Stimulated activated CD8-positive, alpha-beta memory T cell treated with anti-CD3 and anti-CD28 coated beads, Interleukin-7, amount 100 ng/mL, for 24 hours (primary cell): Measurements from ENCODE around the gene RNF7.
"Not testable (repeated sequence)": the region's sequence is repeated elsewhere in the genome, so short reads cannot be mapped to it uniquely, and the experiment has no call there.

Source experiments
- DNase-seq: peaks from one replicate; pipeline ENCODE4 v3.0.0-alpha.2; 2020; ENCODE audit warnings: low read depth

The RNF7 gene

GRCh38 chr3:141735770-141736465, 2.2 kb upstream of the RNF7 start:
- no peak for DNase-seq

DNA sequence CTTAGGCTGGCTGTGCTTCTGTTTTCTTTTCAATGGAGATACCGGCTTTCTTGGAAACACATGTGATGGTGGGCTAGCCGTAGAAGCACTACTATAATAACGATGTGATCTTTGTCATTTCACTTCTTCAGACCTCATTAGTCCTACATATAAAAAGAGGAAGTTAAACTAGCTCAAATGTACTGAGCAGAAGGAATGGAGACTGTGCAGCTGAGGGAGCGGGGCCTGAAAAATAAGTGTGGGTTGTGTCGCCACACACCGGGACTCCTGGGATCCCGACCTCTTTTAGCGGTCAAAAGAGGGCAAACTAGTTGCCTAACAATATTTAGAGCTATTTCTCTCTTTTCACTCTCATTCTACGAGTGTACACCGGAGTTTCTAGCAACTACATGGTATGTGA, 1.0 kb upstream of the RNF7 start:
- DNase-seq: no peak

- no peak for DNase-seq
These were observed 448 bp upstream of the RNF7 start for GRCh38 chr3:141737678-141738021.

GRCh38 chr3:141738891-141739363, 829 bp downstream of the RNF7 start:
- no peak for DNase-seq

DNA sequence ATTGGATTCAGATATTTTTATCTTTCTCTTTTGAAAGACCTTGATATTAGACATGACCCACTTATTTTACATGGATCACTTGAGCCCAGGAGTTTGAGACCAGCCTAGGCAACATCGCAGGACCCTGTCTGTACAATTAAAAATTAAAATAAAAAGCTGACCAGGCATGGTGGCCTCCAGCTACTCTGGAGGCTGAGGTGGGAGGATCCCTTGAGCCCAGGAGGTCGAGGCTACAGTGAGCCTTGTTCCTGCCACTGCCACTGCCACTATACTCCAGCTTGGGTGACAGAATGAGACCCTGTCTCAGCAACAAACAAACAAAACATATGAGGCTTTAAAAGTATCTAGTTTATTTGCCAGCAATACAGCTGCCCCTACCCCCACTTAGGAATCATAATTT, 1.6 kb downstream of the RNF7 start:
- DNase-seq: no peak

DNA sequence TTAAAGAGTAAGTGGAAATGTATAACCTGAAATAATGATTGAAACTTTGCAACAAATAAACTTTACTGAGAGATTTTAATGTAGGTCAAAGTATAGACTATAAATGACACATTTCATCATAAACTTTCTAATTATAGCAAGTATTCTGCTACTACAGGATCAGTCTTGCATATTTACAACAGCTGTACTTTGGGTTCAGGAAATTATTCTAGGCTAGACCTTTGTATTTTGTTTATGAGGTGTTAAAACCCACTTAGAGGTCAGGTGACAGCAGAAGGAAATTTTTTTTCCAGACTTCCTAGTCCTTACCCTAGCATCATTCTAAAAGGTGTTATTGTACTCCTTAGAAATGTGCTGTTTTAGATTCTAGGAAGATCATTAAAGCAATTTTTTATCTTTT, 2.3 kb downstream of the RNF7 start:
- DNase-seq: no peak

- DNase-seq: no peak
These were observed 5.2 kb downstream of the RNF7 start for GRCh38 chr3:141743305-141743704.

DNA sequence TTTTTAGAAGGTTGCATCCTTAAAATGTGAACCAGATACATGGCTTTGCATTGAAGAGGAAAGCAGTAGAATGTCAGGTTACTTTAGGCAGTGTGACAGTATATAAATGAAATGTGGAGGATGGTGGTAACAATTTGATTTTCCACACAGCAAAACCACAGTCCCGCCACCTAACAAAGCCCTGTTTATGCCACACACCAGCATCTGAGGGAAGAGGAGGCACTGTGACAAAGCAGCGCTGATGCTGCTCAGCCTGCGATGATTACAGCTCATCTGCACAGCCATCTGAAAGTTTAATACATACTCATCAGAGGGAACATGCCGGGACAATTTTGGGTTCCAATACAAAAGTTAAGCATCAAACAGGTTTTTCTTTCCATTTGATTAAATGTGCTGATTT, 8.9 kb downstream of the RNF7 start:
- DNase-seq: no peak

DNA sequence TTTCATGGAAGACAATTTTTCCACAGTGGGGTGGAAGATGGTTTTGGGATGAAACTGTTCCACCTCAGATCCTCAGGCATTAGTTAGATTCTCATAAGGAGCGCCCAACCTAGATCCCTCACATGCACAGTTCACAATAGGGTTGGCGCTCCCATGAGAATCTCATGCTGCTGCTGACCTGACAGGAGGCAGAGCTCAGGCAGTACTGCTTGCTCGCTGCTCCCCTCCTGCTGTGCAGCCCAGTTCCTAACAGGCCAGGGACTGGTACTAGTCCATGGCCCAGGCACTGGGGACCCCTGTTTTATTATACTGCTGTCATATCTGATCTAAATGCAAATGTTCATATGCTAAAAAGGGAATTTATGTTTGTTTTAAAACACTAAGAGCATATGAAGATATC, 15.3 kb downstream of the RNF7 start:
- DNase-seq: no peak

GRCh38 chr3:141754032-141754431, 15.9 kb downstream of the RNF7 start:
- no peak for DNase-seq

DNA sequence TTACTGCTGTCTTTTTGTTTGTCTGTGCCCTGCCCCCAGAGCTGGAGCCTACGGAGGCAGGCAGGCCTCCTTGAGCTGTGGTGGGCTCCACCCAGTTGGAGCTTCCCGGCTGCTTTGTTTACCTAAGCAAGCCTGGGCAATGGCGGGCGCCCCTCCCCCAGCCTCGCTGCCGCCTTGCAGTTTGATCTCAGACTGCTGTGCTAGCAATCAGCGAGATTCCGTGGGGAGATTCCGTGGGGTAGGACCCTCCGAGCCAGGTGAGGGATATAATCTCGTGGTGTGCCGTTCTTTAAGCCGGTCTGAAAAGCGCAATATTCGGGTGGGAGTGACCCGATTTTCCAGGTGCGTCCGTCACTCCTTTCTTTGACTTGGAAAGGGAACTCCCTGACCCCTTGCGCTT, 24.5 kb downstream of the RNF7 start:
- DNase-seq: not testable (repeated sequence)

DNA sequence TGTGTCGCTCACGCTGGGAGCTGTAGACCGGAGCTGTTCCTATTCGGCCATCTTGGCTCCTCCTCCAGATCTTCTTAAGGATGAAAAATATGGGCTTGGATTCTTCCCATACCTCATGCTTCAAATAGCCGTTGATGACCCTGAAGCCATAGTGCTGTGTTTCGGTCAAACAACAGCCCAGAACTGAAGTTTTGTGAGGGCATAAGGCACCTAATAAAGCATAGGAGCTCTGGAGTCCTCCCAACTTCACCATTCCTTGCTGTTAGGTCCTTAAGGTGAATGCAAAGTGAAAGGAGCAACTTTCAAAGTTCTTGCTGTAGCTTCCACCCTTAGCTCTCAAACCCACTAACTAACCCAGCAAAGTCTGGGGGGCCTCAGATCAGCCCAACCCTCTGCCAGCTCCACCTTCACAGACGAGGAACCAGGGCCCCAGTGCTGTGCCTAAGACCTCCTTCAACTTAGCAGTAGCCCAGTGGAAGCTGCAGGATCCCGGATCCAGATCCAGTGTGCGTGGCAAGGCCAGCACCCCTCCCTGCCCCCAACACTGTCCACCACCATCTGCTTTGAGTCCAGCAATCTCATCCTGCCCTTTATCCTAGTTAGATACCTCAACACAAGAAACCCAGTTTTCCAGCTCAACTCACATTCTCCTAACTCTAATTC, 25.1 kb downstream of the RNF7 start, which contains the start of gene GRK7:
GRK7 (plus strand) TSS at position 321 of the 663 bp plus-strand sequence. CDS start 14,877 bp downstream, outside the sequence.
- no peak for DNase-seq

GRCh38 chr3:141764045-141764444, 25.9 kb downstream of the RNF7 start:
- DNase-seq: no peak

DNA sequence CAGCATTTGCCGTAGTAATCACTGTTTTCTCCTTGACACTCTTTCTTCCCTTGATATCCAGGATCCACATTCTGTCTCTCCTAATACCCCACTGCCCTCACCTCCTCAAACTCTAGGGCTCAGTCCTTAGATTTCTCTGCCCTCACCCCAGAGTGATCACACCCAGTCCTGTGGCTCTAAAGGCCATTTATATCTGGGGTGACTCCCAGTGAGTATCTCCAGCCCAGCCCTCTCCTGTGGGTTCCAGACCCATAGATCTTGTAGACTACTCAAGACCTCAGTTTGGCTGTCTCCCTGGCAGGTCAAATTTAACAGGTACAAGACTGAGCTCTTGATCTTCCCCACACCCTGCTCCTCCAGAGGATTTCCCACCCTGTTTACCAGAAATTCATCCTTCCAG, 26.4 kb downstream of the RNF7 start:
- no peak for DNase-seq

GRCh38 chr3:141764986-141765385, 26.9 kb downstream of the RNF7 start:
- DNase-seq: no peak

GRCh38 chr3:141767066-141767465, 29.0 kb downstream of the RNF7 start:
- no peak for DNase-seq

GRCh38 chr3:141769221-141769894, 31.3 kb downstream of the RNF7 start:
- DNase-seq: no peak

GRCh38 chr3:141773676-141774075, 35.6 kb downstream of the RNF7 start:
- no peak for DNase-seq

DNA sequence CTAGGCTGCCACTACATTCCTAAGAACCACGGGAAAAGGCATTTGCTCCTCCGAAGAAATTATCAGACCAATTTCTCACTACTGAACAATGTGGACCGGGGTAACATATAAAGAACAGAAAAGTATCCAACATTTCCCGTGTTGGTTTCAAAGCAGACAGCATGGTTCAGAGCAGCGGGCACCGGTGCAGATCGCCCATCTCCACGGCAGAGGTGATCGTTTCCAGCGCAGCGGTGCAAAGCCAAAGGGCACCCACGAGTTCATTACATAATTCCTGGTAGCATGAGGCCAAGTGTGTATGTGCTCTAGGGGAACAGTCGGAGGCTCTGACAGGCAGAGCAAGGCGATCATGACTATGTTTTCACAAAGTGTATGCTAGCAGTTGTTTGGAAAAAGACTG, 38.3 kb downstream of the RNF7 start:
- no peak for DNase-seq

DNA sequence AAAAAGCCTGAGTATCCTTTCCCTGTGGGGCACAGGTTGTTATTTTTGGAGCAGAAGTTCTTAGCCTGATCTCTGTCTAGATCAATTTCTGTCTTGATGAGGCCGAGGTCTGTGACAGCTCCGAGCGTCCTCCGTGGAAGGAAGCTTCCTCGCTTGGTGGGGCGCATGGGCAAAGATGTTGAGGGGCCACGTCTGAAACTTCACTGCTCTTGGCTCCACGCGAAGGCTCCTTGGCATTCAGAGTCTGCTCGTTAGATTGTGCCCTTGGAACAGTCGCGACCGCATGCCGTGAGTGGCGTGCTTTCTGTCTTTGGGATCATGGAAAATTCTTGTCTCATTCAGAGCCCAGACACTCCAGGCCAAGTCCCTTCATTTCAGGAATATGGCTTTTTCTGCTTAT, 38.8 kb downstream of the RNF7 start:
- DNase-seq: no peak

DNA sequence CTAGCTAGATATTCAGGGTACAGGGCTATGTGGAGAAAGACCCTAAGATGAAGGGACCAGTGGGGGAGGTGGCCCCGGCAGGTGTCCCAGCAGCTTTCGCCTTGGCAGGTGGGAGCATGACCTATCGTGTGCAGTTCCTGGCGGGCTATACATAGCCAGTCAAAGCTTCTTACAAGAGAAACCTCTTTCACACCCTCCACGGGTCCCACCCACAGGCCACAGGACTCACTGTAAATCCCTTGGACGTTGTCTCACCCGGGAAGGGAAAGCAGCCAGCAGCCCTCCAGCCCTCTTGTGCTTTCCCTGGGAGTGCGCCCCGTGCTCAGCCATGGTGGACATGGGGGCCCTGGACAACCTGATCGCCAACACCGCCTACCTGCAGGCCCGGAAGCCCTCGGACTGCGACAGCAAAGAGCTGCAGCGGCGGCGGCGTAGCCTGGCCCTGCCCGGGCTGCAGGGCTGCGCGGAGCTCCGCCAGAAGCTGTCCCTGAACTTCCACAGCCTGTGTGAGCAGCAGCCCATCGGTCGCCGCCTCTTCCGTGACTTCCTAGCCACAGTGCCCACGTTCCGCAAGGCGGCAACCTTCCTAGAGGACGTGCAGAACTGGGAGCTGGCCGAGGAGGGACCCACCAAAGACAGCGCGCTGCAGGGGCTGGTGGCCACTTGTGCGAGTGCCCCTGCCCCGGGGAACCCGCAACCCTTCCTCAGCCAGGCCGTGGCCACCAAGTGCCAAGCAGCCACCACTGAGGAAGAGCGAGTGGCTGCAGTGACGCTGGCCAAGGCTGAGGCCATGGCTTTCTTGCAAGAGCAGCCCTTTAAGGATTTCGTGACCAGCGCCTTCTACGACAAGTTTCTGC, 40.1 kb downstream of the RNF7 start:
- no peak for DNase-seq

DNA sequence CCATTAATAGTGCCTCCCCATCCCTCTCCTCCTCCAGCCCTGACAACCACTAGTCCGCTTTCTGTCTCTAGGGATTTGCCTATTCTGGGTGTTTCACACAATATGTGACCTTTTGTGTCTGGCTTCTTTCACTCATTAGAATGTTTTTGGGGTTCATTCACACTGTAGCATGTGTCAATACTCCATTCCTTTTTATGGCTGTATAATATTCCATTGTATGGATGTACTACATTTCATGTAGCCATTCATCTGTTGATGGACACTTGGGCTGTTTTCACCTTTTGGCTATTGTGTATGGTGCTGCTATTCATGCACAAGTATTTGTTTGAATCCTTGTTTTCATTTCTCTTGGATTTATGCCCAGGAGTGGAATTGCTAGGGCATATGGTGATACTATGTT, 41.6 kb downstream of the RNF7 start:
- DNase-seq: no peak
